SK-N-MC (cell line): Measurements from ENCODE around the gene RHOJ.

Experiments
- DNase-seq: peaks from one replicate; pipeline ENCODE4 v3.0.0-alpha.2; 2011; ENCODE audit warnings: low read depth, low spot score
- H3K27ac ChIP-seq: fragments of 200-600 bp; sonication (generic); 2 replicates; pipeline ENCODE4 v1.5.1; 2016; ENCODE audit warnings: mixed run types
- H3K36me3 ChIP-seq: fragments of 200-600 bp; sonication (generic); 2 replicates; pipeline ENCODE4 v1.6.1; 2017; ENCODE audit warnings: antibody characterized with exemption, low read length, mixed read lengths; ENCODE audit not compliant: insufficient read depth
- H3K4me3 ChIP-seq: fragments of 200-600 bp; sonication (generic); 2 replicates; pipeline ENCODE4 v1.5.1; 2016
- H3K9ac ChIP-seq: fragments of 200-600 bp; sonication (generic); 2 replicates; pipeline ENCODE4 v1.8.0; 2017; ENCODE audit warnings: mixed run types, mixed read lengths; ENCODE audit not compliant: insufficient read length
- H3K9me3 ChIP-seq: fragments of 200-600 bp; sonication (generic); 2 replicates; pipeline ENCODE4 v1.6.1; 2017; ENCODE audit warnings: low read depth, mild to moderate bottlenecking, antibody characterized with exemption, low read length, moderate library complexity, mixed read lengths
- EZH2 ChIP-seq: fragments of 200-600 bp; sonication (generic); IDR thresholded peaks from one replicate; pipeline ENCODE4 v1.6.1; 2017; ENCODE audit warnings: antibody characterized with exemption
- FOXP2 ChIP-seq: optimal IDR thresholded peaks from 2 replicates; pipeline ENCODE3; 2011; ENCODE audit warnings: mild to moderate bottlenecking, moderate library complexity; ENCODE audit not compliant: insufficient read depth; ENCODE audit errors: extremely low read length, control extremely low read depth
- POLR2AphosphoS5 ChIP-seq: IDR thresholded peaks from 2 replicates; pipeline ENCODE4 v1.6.1; 2012; ENCODE audit warnings: mild to moderate bottlenecking, low read depth, low read length, borderline replicate concordance

The RHOJ gene

DNA sequence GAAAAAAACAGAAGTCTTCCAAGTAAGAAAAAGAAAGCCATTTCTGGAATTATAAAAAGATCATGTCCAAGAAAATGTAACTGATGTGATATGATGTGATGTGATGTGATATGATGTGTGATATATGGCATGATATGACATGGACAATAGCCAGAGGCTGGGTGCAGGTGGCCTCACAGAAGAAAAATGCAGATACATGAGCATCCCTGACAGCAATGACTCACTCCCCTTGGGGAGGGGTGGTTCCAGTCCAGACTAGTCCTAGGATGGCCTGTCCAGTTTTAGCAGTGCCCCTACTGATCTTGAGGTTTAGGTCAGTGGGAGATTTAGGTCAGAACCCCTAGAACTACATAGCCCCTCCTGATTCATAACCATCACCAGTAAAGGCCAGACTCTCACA, 3.5 kb upstream of the RHOJ start:
- TF ChIP-seq POLR2AphosphoS5 = no peak
- no peak for TF ChIP-seq EZH2
- no peak for TF ChIP-seq FOXP2
- no peak overlapping the region for H3K27ac ChIP-seq
- H3K4me3 ChIP-seq = no peak overlapping the region
- no peaks in the 10 kb centered on the region for H3K9me3 ChIP-seq
- DNase-seq = no peak
- no peaks in the 10 kb centered on the region for H3K36me3 ChIP-seq
- no peak overlapping the region for H3K9ac ChIP-seq

GRCh38 chr14:63203015-63203414, 1.2 kb upstream of the RHOJ start:
- H3K9me3 ChIP-seq = no peaks in the 10 kb centered on the region
- TF ChIP-seq EZH2 (no peak), FOXP2 (no peak), POLR2AphosphoS5 (no peak)
- H3K36me3 ChIP-seq = no peaks in the 10 kb centered on the region
- H3K4me3 ChIP-seq = no peak overlapping the region
- DNase-seq = no peak
- H3K9ac ChIP-seq = no peak overlapping the region
- H3K27ac ChIP-seq = no peak overlapping the region

- Histone ChIP-seq H3K9ac (peak overlapping the region; percentile 69), H3K36me3 (no peaks in the 10 kb centered on the region), H3K9me3 (no peaks in the 10 kb centered on the region), H3K4me3 (peak overlapping the region; percentile 80), H3K27ac (peak overlapping the region; percentile 89)
- DNase-seq = peak; percentile 85
- TF ChIP-seq FOXP2 = peak; percentile 64
- TF ChIP-seq POLR2AphosphoS5 = 0 out of 2 replicates have a peak, but pooled peaks have one; percentile 29
- TF ChIP-seq EZH2 = no peak
Measured at GRCh38 chr14:63203618-63204406, 431 bp upstream of the RHOJ start.

DNA sequence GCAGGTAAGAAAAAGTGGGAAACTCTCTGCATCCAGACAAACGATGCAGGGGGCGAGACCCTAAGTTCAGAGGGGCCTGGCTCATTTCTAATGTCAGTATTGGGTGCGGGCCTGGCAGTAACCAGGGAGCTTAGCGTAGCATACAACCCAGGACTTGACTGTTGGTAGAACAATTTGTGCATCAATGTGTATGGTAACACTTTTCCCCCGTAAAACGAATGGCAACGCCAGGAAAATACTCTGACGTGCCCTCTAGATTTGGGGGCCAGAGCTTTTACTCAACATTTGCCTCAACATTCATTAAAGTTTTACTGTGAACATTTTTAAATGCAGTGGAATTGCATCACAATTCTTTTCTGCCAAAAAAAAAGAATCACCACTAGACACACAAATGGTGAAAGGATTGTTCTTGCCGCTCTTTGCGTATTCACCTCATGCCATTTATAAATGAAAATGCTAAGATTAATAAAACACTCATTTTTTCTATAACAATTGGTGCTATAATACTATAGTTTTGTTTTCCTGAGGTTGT, 867 bp downstream of the RHOJ start:
- peak overlapping the region; percentile 80 for H3K4me3 ChIP-seq
- peak overlapping the region; percentile 69 for H3K9ac ChIP-seq

GRCh38 chr14:63205866-63206265, 1.6 kb downstream of the RHOJ start:
- no peak for DNase-seq
- TF ChIP-seq FOXP2 = no peak
- TF ChIP-seq EZH2 = no peak
- no peak for TF ChIP-seq POLR2AphosphoS5
- no peaks in the 10 kb centered on the region for H3K36me3 ChIP-seq
- H3K9me3 ChIP-seq = no peaks in the 10 kb centered on the region
- peak overlapping the region; percentile 69 for H3K9ac ChIP-seq
- no peak overlapping the region for H3K27ac ChIP-seq
- peak overlapping the region; percentile 80 for H3K4me3 ChIP-seq

More for the DNA sequence above, 867 bp downstream of the RHOJ start:
- TF ChIP-seq FOXP2 (no peak), EZH2 (no peak), POLR2AphosphoS5 (no peak)
- no peak for DNase-seq
- peak overlapping the region; percentile 89; the same call in 1 of the 2 replicates for H3K27ac ChIP-seq
- H3K9me3 ChIP-seq = no peaks in the 10 kb centered on the region
- no peaks in the 10 kb centered on the region for H3K36me3 ChIP-seq

- no peaks in the 10 kb centered on the region for H3K36me3 ChIP-seq
- TF ChIP-seq POLR2AphosphoS5 = no peak
- TF ChIP-seq EZH2 = no peak
- TF ChIP-seq FOXP2 = no peak
- H3K27ac ChIP-seq = no peak overlapping the region
- no peak overlapping the region for H3K9ac ChIP-seq
- no peak overlapping the region for H3K4me3 ChIP-seq
- no peaks in the 10 kb centered on the region for H3K9me3 ChIP-seq
- no peak for DNase-seq
Measured at GRCh38 chr14:63209160-63209559, 4.9 kb downstream of the RHOJ start.

DNA sequence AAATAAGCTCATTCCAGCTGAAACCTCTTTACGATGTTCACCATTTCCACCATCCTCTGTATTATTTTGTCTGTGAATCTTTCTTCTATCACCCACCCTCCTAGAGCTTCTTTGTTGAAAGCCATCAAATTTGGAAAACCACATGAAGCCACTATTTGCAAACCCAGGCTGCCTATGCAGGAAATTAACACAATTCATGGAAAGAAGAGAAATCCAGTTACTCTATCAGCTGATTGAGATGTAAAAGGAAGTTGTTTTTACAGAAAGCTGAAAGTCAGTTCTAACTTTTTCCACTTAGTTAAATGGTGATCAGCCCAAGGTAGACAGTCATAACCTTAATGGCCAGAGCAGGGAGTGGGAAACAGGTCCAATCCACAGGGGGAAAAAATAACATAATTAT, 6.6 kb downstream of the RHOJ start:
- TF ChIP-seq EZH2 (no peak), FOXP2 (no peak), POLR2AphosphoS5 (no peak)
- H3K36me3 ChIP-seq = no peaks in the 10 kb centered on the region
- no peak overlapping the region for H3K27ac ChIP-seq
- no peaks in the 10 kb centered on the region for H3K9me3 ChIP-seq
- DNase-seq = no peak
- H3K4me3 ChIP-seq = no peak overlapping the region
- H3K9ac ChIP-seq = no peak overlapping the region

DNA sequence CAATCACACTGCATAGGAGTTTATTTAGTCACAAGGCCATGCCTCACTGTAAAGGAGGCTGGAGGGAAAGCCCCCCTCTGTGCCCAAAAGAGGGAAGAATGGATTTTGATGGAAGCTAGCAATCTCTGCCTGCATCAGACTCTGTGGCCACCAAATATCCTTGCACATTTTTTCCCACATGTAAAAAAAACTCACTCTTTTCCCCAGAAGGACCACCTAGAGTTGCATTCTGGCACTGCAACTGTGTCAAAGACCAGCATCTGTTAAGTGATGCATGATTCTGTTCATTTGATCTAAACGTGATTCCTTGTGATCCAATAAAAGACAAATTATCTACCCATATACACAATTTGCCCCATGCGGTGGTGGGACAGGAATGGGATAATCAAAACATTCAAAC, 8.0 kb downstream of the RHOJ start:
- Histone ChIP-seq H3K4me3 (no peak overlapping the region), H3K9me3 (no peaks in the 10 kb centered on the region), H3K36me3 (no peaks in the 10 kb centered on the region), H3K9ac (no peak overlapping the region), H3K27ac (no peak overlapping the region)
- TF ChIP-seq POLR2AphosphoS5 (no peak), FOXP2 (no peak), EZH2 (no peak)
- DNase-seq = no peak
